GM23338 (cell line): ENCODE results near the gene ADAMTS10. TPM values are rescaled to one million over a fixed set of nuclear protein-coding genes. Genes with fewer than 3 reads are reported as not detected.

Source experiments
- ATAC-seq: fragments of 200-7000 bp; cut with Tn5 transposase; 3 replicates; pipeline ENCODE4 v1.9.1; 2020
- DNase-seq: peaks from one replicate; pipeline ENCODE4 v3.0.0-alpha.2; 2015; ENCODE audit warnings: low spot score
- H2AFZ ChIP-seq: fragments of 200-600 bp; sonication (generic); 2 replicates; pipeline ENCODE4 v1.8.0; 2016; ENCODE audit warnings: antibody characterized with exemption, mild to moderate bottlenecking, moderate library complexity
- H3F3A ChIP-seq: fragments of 200-600 bp; sonication (generic); replicated peaks from 2 replicates; pipeline ENCODE4 v1.8.0; 2017; ENCODE audit warnings: antibody characterized with exemption, mixed run types, low read depth
- H3K27ac ChIP-seq: fragments of 200-600 bp; sonication (generic); 2 replicates; pipeline ENCODE4 v1.6.1; 2016; ENCODE audit warnings: low read depth
- H3K27me3 ChIP-seq: fragments of 200-600 bp; sonication (generic); 2 replicates; pipeline ENCODE4 v1.8.0; 2016; ENCODE audit warnings: mild to moderate bottlenecking, mixed run types, moderate library complexity; ENCODE audit not compliant: insufficient read depth
- H3K36me3 ChIP-seq: fragments of 200-600 bp; sonication (generic); 2 replicates; pipeline ENCODE4 v1.8.0; 2016; ENCODE audit warnings: mild to moderate bottlenecking; ENCODE audit not compliant: insufficient read depth
- H3K4me1 ChIP-seq: fragments of 200-600 bp; sonication (generic); 2 replicates; pipeline ENCODE4 v1.8.0; 2016; ENCODE audit warnings: mild to moderate bottlenecking, moderate library complexity; ENCODE audit not compliant: insufficient read depth
- H3K4me2 ChIP-seq: fragments of 200-600 bp; sonication (generic); 2 replicates; pipeline ENCODE4 v1.7.1; 2017; ENCODE audit warnings: mixed run types
- H3K4me3 ChIP-seq: fragments of 200-600 bp; sonication (generic); 2 replicates; pipeline ENCODE4 v1.6.1; 2016; ENCODE audit warnings: mixed run types
- H3K79me2 ChIP-seq: fragments of 200-600 bp; sonication (generic); replicated peaks from 2 replicates; pipeline ENCODE4 v1.8.0; 2017; ENCODE audit warnings: mild to moderate bottlenecking; ENCODE audit not compliant: insufficient read depth
- H3K9me2 ChIP-seq: fragments of 200-600 bp; sonication (generic); 2 replicates; pipeline ENCODE4 v1.8.0; 2017; ENCODE audit not compliant: insufficient read depth
- H4K20me1 ChIP-seq: fragments of 200-600 bp; sonication (generic); replicated peaks from 2 replicates; pipeline ENCODE4 v1.8.0; 2017; ENCODE audit warnings: mild to moderate bottlenecking; ENCODE audit not compliant: insufficient read depth
- H3K27ac Mint-ChIP-seq: 2 replicates; pipeline ENCODE4 v1.8.0; 2020; ENCODE audit warnings: inconsistent platforms, mild to moderate bottlenecking, moderate library complexity, mixed read lengths
- H3K27me3 Mint-ChIP-seq: 3 replicates; pipeline ENCODE4 v1.8.0; 2022; ENCODE audit warnings: low read depth, mild to moderate bottlenecking, moderate library complexity, mixed read lengths, inconsistent platforms; ENCODE audit not compliant: insufficient read depth, poor library complexity
- H3K36me3 Mint-ChIP-seq: 3 replicates; pipeline ENCODE4 v1.8.0; 2021; ENCODE audit warnings: low read depth, mild to moderate bottlenecking, inconsistent platforms, moderate library complexity, mixed read lengths
- H3K4me1 Mint-ChIP-seq: 3 replicates; pipeline ENCODE4 v1.8.0; 2020; ENCODE audit warnings: mild to moderate bottlenecking, inconsistent platforms, mixed read lengths
- H3K4me3 Mint-ChIP-seq: 3 replicates; pipeline ENCODE4 v1.8.0; 2021; ENCODE audit warnings: moderate library complexity, mild to moderate bottlenecking, inconsistent platforms, mixed read lengths
- H3K9me3 Mint-ChIP-seq: 3 replicates; pipeline ENCODE4 v1.8.0; 2020; ENCODE audit warnings: moderate library complexity, mild to moderate bottlenecking, inconsistent platforms, mixed read lengths
- EZH2 ChIP-seq: fragments of 200-600 bp; sonication (generic); IDR thresholded peaks from one replicate; pipeline ENCODE4 v1.8.0; 2017; ENCODE audit warnings: antibody characterized with exemption, mild to moderate bottlenecking, low read depth; ENCODE audit not compliant: unreplicated experiment
- JUNB ChIP-seq: IDR thresholded peaks from one replicate; pipeline ENCODE4 v1.6.1; 2016; ENCODE audit warnings: antibody characterized with exemption; ENCODE audit not compliant: unreplicated experiment
- POLR2AphosphoS5 ChIP-seq: IDR thresholded peaks from 2 replicates; pipeline ENCODE4 v1.6.1; 2016; ENCODE audit warnings: antibody characterized with exemption, low read depth
- polyA plus RNA-seq: library from polyadenylated mRNA; unstranded; fragments of >200 nt; fragmentation: Nextera tagmentation; extraction: Ambion mirVana; gene quantifications from 2 replicates; pipeline ENCODE4 v1.2.1, GENCODE V29; 2016
- total RNA-seq: library from RNA; depleted of rRNA; stranded (reverse); fragments of >200 nt; shearing (Covaris generic); gene quantifications from 2 replicates; pipeline ENCODE4 v1.2.3, GENCODE V29; 2014
- TF ChIP-seq, protein P1 (sequence below), 2 experiments: fragments of 200-600 bp in 1 of 2; sonication (generic) in 1 of 2; conservative IDR thresholded peaks; 2 replicates each; pipeline versions ENCODE4 v1.5.1 to v1.6.1; 2016 to 2017; ENCODE audit warnings: antibody characterized with exemption in 2 of 2, low read depth in 2 of 2, mild to moderate bottlenecking in 2 of 2, moderate library complexity in 1 of 2
- TF ChIP-seq, protein P2 (sequence below): fragments of 250-450 bp; sonication (Bioruptor Pico); IDR thresholded peaks from 2 replicates; pipeline ENCODE4 v1.5.0; 2020; ENCODE audit warnings: mild to moderate bottlenecking, moderate library complexity
- TF ChIP-seq, protein P3 (sequence below): IDR thresholded peaks from one replicate; pipeline ENCODE4 v1.6.1; 2018; ENCODE audit warnings: antibody characterized with exemption; ENCODE audit not compliant: unreplicated experiment
- TF ChIP-seq, protein P4 (sequence below): IDR thresholded peaks from 2 replicates; pipeline ENCODE4 v1.6.1; 2016; ENCODE audit warnings: antibody characterized with exemption

Gene ADAMTS10
- total and polyA plus RNA-seq, 2 experiments from 2014 or later: 5.0 to 25.9 TPM

DNA sequence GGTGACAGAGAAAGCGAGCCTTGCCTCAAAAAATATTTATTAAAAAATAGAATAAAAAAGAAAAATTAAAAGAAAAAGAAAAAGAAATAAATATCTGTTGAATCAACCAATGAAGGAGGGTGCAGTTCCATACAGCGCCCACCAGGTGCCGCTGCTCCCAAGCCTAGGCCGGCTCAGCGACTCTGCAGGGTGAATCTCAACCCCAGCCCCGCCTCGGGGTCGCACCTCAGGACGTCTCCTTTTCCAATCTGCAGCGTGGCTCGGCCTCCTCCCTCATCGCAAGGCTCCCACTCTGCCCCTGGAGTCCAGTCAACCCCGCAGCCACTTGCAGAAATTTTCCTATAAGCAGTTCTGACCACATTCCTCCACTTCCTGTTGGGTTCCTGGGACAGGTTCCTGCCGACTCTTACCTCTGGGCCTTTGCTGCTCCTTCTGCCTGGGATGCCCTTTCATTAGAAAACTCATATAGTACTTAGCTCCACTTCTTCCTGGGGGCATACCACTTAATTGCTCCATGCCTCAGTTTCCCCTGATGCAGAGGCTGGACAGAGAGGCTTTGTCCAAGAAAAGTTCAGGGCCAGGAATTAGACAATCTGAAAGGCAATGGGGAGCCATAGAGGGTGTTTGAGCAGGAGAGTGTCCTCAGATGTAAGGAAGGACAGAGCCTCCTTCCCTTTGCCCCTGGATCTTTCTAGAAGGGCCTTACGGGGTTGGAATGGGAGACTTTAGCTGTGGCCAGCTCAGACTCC is 44.2 kb upstream of the ADAMTS10 start:
- DNase-seq (peak; percentile 84), ATAC-seq (peak; percentile 89)
- peaks cover 11% of the 10 kb centered on the region for H3K27me3 Mint-ChIP-seq
- no peaks in the 10 kb centered on the region for H3F3A ChIP-seq
- TF ChIP-seq, protein P1, sequence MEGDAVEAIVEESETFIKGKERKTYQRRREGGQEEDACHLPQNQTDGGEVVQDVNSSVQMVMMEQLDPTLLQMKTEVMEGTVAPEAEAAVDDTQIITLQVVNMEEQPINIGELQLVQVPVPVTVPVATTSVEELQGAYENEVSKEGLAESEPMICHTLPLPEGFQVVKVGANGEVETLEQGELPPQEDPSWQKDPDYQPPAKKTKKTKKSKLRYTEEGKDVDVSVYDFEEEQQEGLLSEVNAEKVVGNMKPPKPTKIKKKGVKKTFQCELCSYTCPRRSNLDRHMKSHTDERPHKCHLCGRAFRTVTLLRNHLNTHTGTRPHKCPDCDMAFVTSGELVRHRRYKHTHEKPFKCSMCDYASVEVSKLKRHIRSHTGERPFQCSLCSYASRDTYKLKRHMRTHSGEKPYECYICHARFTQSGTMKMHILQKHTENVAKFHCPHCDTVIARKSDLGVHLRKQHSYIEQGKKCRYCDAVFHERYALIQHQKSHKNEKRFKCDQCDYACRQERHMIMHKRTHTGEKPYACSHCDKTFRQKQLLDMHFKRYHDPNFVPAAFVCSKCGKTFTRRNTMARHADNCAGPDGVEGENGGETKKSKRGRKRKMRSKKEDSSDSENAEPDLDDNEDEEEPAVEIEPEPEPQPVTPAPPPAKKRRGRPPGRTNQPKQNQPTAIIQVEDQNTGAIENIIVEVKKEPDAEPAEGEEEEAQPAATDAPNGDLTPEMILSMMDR (conservative IDR thresholded peaks at IDR 0.05; ENCODE audit: low read depth in 2 of 2): peak; percentile 85 to 87
- TF ChIP-seq, protein P2, sequence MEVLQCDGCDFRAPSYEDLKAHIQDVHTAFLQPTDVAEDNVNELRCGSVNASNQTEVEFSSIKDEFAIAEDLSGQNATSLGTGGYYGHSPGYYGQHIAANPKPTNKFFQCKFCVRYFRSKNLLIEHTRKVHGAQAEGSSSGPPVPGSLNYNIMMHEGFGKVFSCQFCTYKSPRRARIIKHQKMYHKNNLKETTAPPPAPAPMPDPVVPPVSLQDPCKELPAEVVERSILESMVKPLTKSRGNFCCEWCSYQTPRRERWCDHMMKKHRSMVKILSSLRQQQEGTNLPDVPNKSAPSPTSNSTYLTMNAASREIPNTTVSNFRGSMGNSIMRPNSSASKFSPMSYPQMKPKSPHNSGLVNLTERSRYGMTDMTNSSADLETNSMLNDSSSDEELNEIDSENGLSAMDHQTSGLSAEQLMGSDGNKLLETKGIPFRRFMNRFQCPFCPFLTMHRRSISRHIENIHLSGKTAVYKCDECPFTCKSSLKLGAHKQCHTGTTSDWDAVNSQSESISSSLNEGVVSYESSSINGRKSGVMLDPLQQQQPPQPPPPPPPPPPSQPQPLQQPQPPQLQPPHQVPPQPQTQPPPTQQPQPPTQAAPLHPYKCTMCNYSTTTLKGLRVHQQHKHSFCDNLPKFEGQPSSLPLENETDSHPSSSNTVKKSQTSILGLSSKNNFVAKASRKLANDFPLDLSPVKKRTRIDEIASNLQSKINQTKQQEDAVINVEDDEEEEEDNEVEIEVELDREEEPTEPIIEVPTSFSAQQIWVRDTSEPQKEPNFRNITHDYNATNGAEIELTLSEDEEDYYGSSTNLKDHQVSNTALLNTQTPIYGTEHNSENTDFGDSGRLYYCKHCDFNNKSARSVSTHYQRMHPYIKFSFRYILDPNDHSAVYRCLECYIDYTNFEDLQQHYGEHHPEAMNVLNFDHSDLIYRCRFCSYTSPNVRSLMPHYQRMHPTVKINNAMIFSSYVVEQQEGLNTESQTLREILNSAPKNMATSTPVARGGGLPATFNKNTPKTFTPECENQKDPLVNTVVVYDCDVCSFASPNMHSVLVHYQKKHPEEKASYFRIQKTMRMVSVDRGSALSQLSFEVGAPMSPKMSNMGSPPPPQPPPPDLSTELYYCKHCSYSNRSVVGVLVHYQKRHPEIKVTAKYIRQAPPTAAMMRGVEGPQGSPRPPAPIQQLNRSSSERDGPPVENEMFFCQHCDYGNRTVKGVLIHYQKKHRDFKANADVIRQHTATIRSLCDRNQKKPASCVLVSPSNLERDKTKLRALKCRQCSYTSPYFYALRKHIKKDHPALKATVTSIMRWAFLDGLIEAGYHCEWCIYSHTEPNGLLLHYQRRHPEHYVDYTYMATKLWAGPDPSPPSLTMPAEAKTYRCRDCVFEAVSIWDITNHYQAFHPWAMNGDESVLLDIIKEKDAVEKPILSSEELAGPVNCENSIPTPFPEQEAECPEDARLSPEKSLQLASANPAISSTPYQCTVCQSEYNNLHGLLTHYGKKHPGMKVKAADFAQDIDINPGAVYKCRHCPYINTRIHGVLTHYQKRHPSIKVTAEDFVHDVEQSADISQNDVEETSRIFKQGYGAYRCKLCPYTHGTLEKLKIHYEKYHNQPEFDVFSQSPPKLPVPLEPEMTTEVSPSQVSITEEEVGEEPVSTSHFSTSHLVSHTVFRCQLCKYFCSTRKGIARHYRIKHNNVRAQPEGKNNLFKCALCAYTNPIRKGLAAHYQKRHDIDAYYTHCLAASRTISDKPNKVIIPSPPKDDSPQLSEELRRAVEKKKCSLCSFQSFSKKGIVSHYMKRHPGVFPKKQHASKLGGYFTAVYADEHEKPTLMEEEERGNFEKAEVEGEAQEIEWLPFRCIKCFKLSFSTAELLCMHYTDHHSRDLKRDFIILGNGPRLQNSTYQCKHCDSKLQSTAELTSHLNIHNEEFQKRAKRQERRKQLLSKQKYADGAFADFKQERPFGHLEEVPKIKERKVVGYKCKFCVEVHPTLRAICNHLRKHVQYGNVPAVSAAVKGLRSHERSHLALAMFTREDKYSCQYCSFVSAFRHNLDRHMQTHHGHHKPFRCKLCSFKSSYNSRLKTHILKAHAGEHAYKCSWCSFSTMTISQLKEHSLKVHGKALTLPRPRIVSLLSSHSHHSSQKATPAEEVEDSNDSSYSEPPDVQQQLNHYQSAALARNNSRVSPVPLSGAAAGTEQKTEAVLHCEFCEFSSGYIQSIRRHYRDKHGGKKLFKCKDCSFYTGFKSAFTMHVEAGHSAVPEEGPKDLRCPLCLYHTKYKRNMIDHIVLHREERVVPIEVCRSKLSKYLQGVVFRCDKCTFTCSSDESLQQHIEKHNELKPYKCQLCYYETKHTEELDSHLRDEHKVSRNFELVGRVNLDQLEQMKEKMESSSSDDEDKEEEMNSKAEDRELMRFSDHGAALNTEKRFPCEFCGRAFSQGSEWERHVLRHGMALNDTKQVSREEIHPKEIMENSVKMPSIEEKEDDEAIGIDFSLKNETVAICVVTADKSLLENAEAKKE (CRISPR knock-in tag): no peak
- TF ChIP-seq, protein P3, sequence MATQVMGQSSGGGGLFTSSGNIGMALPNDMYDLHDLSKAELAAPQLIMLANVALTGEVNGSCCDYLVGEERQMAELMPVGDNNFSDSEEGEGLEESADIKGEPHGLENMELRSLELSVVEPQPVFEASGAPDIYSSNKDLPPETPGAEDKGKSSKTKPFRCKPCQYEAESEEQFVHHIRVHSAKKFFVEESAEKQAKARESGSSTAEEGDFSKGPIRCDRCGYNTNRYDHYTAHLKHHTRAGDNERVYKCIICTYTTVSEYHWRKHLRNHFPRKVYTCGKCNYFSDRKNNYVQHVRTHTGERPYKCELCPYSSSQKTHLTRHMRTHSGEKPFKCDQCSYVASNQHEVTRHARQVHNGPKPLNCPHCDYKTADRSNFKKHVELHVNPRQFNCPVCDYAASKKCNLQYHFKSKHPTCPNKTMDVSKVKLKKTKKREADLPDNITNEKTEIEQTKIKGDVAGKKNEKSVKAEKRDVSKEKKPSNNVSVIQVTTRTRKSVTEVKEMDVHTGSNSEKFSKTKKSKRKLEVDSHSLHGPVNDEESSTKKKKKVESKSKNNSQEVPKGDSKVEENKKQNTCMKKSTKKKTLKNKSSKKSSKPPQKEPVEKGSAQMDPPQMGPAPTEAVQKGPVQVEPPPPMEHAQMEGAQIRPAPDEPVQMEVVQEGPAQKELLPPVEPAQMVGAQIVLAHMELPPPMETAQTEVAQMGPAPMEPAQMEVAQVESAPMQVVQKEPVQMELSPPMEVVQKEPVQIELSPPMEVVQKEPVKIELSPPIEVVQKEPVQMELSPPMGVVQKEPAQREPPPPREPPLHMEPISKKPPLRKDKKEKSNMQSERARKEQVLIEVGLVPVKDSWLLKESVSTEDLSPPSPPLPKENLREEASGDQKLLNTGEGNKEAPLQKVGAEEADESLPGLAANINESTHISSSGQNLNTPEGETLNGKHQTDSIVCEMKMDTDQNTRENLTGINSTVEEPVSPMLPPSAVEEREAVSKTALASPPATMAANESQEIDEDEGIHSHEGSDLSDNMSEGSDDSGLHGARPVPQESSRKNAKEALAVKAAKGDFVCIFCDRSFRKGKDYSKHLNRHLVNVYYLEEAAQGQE: no peak
- no peak for TF ChIP-seq POLR2AphosphoS5
- TF ChIP-seq, protein P4, sequence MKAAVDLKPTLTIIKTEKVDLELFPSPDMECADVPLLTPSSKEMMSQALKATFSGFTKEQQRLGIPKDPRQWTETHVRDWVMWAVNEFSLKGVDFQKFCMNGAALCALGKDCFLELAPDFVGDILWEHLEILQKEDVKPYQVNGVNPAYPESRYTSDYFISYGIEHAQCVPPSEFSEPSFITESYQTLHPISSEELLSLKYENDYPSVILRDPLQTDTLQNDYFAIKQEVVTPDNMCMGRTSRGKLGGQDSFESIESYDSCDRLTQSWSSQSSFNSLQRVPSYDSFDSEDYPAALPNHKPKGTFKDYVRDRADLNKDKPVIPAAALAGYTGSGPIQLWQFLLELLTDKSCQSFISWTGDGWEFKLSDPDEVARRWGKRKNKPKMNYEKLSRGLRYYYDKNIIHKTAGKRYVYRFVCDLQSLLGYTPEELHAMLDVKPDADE: no peak
- TF ChIP-seq EZH2: no peak
- TF ChIP-seq JUNB: no peak
- peaks cover 25% of the 10 kb centered on the region for H3K36me3 Mint-ChIP-seq
- H3K27ac Mint-ChIP-seq: no peak overlapping the region
- no peaks in the 10 kb centered on the region for H3K36me3 ChIP-seq
- H3K4me1 ChIP-seq: no peaks in the 10 kb centered on the region
- no peak overlapping the region for H3K4me3 Mint-ChIP-seq
- no peaks in the 10 kb centered on the region for H3K4me1 Mint-ChIP-seq
- H3K9me2 ChIP-seq: no peaks in the 10 kb centered on the region
- peaks cover 78% of the 10 kb centered on the region for H3K9me3 Mint-ChIP-seq
- no peaks in the 10 kb centered on the region for H3K79me2 ChIP-seq
- no peaks in the 10 kb centered on the region for H3K27me3 ChIP-seq
- H2AFZ ChIP-seq: peak overlapping the region; percentile 99
- H4K20me1 ChIP-seq: no peaks in the 10 kb centered on the region
- peak overlapping the region; percentile 40 for H3K4me3 ChIP-seq
- peak overlapping the region; percentile 70 for H3K4me2 ChIP-seq
- H3K27ac ChIP-seq: no peak overlapping the region
